ENCODE data around the gene IFRD1.

The IFRD1 gene, protein sequence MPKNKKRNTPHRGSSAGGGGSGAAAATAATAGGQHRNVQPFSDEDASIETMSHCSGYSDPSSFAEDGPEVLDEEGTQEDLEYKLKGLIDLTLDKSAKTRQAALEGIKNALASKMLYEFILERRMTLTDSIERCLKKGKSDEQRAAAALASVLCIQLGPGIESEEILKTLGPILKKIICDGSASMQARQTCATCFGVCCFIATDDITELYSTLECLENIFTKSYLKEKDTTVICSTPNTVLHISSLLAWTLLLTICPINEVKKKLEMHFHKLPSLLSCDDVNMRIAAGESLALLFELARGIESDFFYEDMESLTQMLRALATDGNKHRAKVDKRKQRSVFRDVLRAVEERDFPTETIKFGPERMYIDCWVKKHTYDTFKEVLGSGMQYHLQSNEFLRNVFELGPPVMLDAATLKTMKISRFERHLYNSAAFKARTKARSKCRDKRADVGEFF

DNA sequence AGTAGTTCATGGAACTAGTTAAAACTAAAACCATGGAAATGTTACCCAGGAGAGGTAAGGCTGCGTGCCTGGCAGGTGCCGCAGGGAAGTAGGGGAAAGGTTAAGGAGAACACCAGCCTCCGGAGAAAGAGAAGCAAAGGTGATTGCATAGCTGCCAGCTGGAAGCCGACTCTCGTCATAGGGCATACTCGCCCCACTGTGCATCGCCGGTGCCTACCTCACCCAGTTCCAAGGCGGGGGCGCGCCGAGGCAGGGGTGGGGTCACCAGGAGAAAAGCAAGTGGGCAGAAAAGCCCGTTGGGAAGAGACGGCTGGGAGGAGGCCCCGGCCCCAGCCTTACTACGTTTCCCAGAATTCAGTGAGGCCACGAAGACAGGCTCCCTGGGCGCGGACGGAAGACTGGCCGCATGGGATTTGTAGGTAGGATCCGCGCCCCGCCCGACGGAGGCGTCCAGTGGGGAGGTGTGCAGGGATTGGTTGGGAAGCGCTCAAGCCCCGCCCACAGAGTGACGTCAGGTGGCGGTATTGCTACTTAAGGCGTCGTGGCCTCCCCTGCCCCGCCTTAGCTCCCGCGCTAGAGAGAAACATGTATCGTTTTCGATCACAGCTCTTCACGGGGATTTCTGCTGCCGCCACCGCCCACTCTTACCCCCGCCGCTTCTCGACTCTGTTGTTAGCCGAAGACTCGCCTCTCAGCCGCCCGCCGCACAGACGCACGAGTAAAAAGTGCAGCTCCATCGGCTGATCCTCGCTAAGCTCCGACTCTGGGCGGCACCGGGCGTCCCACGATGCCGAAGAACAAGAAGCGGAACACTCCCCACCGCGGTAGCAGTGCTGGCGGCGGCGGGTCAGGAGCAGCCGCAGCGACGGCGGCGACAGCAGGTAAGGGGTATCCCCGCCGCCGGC is at the start of gene IFRD1:
Gene IFRD1, plus strand, starts transcription at position 559 of the 905 bp plus-strand sequence. Its CDS starts 229 bp downstream, at position 788.
- DNase-seq: peak; percentile 98

DNA sequence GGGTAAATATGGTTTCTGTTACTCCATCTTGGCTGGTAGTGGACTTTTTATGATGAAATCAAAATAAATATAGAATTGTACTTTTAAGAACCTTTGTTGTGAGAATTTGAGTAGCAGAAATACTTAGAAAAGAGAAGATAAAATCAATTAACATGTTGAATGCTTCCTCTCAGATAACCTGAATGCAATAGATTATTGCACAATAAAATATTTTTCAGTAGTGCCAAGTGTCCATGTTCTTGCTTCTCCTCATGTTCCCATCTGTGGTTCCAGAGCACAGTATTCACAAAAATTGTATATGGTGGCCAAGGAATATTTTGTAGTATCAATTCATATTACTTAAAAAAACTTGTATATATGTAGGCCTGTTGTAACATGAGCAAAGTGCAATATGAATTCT is 45.9 kb upstream of the IFRD1 start:
- DNase-seq: no peak

DNA sequence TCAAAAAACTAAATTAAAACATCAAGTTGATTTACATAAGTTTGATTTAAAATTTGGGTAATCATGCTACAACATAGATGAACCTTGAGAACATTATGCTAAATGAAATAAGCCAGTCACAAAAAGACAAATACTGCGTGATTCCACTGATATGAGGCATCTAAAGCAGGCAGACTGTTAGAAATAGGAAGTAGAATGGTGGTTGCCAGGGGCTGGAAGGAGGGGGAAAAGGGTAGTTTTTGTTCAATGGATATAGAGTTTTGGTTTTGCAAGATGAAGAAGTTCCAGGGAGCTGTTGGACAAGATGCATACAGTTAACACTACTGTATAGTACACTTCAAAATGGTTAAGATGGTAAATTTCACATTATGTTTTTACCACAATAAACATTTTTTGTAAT is 45.0 kb upstream of the IFRD1 start:
- DNase-seq: no peak

DNA sequence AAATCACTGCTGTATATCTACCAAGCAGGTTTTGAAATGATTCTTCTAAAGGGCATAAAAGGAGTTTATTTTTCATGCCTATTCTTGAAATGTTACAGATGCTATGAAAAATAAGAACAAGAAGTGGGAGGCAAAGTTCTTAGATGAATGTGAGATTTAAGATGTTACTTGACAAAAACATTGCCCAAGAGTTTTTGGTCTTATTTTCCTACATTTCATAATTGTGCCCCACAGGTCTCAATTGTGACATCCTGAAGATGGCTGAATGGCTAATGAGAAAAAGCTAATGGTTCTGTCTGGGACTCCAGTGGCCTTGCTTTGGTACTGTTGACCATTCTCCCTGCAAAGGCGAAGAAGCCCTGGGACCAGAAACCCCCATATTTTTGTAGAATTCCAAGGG is 43.0 kb upstream of the IFRD1 start:
- DNase-seq: no peak

DNA sequence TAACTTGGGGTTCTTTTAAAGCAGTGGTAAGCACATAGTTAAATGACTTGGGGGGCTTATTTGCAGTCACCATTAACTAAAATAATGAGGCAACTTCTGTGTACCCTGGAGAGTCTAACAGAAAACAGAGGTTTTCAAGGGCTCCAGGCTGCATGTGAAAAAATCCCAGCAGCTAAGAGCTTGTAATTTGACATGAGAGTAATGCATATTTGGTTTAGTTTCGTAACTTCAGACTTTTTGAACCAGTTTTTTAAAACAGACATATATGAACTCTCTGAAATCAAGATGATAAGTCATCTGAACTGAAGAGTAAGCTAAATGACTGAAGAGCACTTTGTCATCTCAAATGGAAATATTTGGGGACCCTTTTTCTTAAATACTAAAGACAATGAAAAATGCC is 40.2 kb upstream of the IFRD1 start:
- no peak for DNase-seq

DNA sequence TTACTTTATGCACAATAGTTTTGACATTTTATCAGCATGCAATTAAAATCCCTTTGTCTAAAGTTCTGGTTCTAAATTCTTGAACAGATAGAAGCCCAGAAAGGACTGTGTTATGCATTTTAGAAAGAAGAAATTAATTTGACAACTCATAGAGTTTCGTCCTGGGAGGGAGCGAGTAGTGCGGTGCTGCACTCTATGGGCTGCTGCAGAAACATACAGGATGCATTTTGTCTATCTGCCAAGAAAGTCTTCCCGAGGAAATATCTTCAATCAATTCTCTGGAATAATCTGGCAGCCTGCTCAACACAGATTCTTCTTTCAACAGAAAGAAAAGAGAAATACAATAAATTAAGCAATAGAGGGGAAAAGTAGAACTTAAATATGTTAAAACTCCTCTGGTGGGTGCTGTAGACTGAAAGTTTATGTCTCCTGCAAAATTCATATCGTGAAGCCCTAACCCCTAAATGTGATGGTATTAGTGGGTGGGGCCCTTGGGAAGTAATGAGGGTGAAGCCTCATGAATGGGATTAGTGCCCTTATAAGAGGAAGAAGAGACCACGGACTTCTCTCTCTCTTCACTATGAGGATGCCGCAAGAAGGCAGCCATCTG is 39.0 kb upstream of the IFRD1 start:
- DNase-seq: no peak

DNA sequence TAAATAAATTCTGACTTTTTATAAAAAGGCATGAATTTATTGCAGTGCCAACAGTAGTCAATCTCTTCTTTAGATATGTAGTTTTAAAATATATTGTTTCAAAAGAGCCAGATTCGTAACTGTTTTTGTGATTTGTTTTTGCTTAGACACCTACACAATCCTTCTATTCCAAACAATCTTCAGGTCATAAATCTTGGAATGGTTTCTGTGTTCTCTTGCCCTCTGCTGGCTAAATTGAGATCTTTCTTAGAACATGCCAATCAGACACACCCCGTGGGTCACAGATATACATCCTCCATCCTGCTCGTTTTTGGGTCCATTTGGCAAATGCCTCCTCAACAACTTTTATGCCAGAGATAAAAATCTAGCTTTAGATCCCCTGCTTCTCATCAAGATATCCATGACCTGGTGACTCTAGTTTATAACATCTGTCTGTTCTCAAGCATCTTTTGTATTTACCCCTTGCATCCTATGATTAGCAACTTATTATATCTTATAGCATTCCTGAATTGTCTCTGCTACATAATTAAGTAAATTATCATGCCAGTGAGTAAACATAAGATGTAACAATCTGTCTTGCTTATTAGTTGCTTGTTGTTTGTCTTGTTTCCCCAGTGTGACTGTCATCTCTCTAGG is 35.3 kb upstream of the IFRD1 start:
- no peak for DNase-seq

DNA sequence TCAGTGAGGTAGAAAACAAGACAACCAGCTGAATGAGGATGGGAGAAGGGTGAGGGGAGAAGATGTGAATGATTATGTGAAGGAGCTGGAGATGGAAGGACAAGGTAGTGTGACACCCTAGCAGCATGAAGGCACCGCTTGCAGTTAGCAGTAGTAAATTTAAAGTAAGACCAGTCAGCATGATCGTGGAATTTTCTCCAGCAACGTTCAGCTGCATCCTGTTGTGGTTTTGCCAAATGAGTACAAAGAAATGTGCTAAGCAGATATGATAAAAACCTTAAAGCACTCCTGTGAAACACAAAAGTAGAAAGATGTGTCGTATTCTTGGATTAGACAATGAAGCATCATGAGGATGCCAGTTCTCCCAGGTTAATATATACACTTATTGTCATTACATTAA is 34.1 kb upstream of the IFRD1 start:
- DNase-seq: no peak

DNA sequence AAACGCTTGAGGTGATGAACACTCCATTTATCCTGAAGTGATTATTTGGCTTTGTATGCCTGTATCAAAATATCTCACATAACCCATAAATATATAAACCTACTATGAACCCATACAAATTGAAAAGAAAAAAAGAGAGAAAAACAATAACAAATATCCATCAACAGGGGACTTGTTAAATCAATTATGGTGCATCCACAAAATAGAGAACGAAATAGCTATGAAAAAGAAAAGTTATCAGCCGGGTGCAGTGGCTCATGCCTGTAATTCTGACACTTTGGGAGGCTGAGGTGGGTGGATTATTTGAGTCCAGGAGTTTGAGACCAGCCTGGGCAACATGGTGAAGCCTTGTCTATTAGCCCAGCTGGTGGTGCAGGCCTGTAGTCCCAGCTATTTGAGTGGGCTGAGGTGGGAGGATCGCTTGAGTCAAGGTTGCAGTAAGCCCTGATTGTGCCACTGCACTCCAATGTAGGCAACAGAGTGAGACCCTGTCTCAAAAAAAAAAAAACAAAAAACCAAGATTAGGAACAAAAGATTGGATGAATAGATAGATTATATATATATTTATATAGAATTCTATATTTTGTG is 30.6 kb upstream of the IFRD1 start:
- DNase-seq: no peak

DNA sequence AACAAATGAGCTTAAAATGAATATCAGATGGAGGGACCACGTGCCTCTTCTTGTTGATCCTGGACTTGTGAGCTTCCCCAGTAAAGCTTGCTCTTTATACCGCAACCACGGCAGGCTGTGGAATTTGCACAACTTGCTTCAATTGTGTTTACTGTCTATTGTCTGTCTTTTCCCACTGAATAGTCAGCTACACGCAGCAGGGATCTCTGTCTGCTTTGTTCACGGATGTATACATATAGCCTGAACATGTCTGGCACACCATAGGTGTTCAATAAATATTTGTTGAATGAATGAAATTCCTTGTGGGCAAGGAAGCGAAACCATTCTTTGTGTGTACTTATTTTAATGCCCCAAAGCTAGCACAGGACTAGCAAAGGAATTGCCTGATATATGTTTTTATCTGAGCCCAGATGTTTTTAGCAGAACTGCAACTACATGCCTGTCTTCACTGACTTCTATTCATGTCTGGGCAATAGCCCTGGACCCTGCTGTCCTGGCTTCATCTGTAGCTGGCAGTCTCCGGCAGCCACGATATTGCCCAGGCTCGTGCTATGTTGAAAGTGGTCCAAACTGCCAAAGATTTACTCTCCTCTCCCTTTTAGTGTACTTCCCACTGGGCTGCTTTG is 29.9 kb upstream of the IFRD1 start:
- DNase-seq: no peak

DNA sequence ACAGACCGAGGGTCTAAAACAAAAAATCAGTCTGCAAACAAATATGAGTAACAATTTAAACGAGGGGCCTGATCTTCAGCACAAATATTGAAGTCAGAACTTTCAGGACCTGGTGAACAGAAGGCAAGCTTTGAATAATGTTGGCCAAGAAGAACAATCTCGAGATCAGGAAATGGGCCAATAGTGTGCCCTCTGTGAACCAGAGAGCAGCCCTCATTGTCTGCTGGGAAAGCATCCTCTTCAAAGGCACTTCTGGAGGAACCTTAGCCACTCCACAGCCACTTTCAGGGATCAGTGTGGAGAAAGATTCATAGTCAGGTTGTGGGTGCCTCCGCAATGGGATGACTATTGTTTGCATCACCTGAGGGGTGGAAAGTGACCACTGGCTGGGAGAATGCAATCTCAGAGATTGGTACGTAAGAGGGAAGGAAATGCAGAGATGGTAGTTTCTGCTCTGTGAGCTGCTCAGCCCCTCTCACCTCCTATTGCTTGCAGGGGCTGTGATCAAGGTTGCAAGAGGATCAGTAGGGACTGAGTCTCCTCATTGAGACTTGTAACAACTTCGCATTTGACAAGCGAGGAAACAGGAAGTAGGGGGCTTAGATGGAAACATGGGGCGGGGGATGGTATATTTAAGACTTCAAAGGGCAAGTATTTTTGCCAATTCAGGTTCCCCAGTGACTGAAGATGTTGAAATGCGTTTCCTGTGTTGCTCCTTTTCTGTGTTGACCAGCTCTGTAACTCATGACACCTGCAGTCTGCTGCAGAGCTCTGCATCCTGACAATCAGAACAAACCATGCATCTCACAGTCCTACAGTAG is 28.4 kb upstream of the IFRD1 start:
- no peak for DNase-seq

DNA sequence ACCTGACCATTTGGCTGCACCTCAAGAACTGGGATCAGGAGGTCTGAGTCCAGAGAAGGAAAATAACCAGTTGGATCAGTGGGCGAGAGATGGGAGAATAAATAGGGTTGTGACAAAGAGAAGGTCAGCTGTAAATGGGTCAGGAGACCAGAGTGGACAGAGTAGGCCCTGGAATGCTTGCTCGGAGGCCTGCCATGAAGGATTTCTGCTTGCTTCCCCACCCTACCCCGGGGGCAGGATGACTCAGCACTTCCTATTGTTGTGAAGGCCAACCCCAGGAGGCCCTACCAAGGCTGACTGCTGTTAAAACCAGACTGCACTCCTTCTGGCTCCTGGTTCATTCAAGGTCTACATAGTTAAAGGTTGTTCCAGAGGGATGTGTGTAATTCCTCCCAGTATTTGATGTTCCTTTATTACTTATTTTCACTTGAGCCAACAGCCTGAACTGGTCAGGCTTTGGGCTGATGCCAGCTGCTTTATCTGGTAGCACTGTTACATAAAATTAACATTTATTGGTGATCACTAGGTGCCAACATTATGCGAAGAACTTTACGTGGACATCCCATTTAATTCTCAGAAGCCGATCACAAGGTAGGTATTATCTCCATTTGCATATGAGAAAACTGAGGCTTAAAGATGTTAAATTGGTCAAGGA is 27.3 kb upstream of the IFRD1 start:
- DNase-seq: no peak

DNA sequence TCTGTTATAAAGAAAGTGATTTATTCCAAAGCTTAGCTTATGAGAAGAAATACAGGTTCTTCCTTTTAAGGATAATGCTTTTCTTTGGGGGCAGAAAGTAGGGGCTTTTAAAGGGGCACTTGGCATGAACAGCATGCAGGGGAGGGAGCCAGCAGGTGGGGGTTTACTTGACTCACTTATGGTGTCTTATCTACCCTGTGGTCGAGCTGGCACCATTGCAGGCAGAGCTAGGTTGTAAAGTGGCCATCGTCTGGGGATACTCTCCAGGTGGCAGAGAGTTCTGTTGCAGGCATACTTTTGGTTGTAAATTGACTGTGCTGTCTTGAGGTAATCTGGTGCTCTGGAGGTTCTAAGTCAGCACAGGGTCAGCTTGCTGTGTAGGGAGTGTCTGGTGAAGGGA is 26.3 kb upstream of the IFRD1 start:
- no peak for DNase-seq

DNA sequence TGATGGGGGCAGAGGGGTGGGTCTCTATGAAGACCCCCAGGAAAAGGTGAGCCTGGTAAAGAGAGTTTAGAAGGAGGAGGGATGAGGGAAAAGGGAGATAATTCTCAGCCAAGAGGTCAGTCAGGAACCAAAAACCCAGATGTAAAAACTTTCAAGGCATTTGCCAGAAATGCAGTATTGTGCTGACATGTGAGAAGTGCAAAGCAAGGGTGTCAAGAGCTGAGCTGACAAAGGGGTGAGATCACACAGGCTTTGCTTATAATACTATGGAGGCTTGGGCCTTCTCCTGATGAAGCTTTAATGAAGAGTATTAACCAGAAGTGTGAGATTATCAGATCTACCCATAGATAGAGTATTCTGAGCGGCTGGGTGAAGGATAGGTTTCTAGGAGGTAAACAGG is 22.3 kb upstream of the IFRD1 start:
- no peak for DNase-seq

DNA sequence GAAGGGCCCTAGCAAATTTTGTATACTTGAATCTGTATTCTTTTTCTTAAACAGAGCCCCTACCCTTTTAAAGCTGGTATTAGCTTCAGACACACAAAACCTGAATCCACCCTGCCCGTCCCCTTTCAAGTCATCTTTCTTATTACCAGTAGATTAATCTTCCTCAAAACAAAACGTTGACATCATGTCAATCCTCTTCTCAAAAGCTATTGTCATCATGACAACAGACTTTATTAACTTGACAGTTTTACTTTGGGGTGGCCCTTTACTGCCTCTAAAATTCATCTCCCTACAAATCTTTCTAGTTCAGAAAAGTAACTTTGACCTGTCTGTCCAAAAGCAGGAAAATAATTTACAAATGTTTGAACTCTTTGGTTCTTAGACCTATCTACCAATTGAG is 21.5 kb upstream of the IFRD1 start:
- no peak for DNase-seq

DNA sequence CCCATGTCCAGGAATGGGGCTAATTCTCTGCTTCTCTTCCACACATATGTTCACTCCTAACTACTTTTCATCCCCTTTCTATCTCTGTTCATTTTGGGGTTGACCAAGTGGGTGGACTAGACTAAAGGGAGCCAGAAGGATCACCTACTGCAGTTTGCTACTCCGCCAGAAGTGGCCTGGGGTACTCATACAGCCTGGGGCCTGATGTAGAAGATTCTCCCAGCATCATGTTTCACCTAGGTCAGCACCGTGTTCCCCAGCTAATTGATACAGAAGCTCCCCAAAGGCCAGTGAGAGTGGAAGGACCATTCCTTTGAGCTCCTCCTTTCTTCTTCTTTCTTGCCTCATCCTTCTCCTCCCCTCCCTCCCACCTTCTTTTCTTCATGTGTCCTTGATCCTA is 19.6 kb upstream of the IFRD1 start:
- DNase-seq: no peak

DNA sequence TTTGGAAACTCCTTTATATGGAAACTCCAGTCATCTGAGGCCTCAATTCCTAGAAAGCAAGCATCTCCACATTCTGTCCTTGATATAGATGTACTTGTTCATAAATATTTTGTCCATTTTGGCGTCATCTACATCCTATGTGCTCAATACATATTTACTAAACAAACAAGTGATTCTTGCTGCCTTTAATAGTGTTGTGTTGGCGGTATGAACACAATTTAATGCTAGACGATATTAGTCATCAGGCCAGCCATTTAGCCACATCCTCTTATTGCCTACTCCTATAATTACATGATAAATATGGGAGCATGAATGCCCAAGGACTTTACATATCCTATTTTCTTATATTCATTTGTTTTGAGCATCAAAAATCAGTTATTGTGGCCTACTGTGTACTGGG is 18.5 kb upstream of the IFRD1 start:
- no peak for DNase-seq

DNA sequence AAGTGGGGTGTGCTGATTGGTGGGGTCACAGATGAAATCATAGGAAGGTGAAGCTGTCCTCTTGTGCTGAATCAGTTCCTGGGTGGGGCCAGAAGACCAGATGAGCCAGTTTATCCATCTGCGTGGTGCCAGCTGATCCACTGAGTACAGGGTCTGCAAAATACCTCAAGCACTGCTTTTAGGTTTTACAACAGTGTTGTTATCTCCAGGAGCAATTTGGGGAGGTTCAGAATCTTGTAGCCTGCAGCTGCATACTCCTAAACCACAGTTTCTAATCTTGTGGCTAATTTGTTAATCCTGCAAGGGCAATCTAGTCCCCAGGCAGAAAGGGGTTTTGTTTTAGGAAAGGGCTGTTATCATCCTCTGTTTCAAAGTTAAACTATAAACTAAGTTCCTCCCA is 17.0 kb upstream of the IFRD1 start:
- no peak for DNase-seq

DNA sequence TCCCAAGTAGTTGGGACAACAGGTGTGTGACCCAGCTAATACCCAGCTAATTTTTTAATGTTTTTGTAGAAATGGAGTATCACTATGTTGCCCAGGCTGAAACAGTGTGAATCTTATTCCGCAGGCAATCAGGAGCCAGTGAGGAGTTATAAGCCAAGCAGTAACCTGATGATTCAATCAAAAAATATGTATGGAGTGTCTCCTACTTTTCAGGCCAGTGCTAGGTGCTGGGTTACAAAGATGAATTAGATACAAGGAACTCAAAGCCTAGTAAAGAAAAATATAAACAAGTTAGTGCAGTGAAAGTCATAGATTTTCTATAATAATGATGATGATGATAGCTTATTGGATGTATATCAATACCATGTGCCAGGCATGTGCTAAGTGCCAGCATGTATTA is 13.2 kb upstream of the IFRD1 start:
- no peak for DNase-seq

DNA sequence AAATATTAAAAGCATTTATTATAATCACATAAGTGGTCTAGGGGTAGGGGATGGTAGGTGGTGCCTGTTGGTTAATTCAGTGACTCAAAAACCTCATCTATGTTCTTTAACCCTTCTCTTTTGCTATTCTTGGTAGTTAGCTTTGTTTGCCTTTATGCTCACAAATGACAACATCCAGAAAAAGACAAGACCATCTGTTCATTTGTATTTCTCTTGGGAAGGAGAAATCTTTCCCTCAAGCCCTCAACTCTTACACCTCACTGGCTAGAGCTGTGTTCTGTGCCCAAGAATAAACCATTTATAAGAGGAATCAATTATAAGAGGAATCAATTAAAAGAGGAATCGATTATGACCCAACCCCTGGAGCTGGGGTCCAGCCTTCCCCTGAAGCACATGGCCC is 10.8 kb upstream of the IFRD1 start:
- no peak for DNase-seq

DNA sequence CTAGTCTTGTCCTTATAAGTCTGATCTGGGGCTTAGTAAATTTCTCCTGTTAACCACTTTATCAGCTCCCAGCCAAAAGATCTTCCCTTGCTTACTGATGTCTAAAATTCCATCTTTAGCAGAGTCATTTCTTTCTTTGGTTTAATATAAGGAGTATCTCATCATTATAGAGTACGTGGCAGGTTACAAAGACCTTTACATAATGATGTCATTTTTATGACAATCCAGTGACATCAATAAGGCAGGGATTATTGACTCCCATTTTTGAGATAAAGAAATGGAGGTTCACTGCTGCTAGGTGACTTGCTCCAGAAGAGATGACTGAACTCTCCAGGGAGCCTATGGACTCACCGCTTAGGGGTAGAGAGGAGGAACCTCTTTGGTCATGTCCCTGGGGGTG is 8.1 kb upstream of the IFRD1 start:
- no peak for DNase-seq

Data from activated CD4-positive, alpha-beta T cell treated with anti-CD3 and anti-CD28 coated beads for 1 hour (primary cell).